Peyer's patch (tissue), 4 donors: Measurements from ENCODE around the gene ALOX5.

Source experiments
- POLR2A ChIP-seq, 2 donors: fragments of 450-650 bp; IDR thresholded peaks; one replicate each; pipeline ENCODE4 v1.5.1; 2017; ENCODE audit warnings: antibody characterized with exemption in 2 of 2, mild to moderate bottlenecking in 2 of 2, moderate library complexity in 2 of 2
- TF ChIP-seq, protein P1 (sequence below), 6 experiments: fragments of 450-650 bp in 4 of 6; fragments of 200-600 bp in 2 of 6; sonication (generic) in 1 of 6; IDR thresholded peaks; one replicate each; pipeline ENCODE4 v1.5.1; 2017 to 2019; ENCODE audit warnings: antibody characterized with exemption in 6 of 6, mild to moderate bottlenecking in 3 of 6, moderate library complexity in 1 of 6

DNA sequence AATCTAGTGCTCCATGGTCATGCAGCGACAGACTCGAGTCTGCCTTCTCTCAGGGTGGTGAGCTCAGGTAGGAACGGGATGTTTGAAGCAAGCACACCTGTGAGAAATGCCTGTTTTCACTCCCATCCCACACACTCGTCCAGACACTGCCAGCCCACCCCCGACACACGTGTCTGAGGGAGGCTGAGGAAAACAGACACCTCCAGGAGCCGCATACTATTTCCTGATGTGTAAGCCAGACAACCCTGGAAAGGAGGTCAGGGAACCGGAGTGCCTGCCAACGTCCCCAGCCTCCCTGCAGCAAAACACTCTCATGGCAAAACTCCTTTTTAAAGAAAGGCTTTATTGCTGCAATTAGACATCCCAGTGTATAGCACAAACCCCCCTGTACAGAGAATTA, 80.2 kb downstream of the ALOX5 start:
- TF ChIP-seq, protein P1, sequence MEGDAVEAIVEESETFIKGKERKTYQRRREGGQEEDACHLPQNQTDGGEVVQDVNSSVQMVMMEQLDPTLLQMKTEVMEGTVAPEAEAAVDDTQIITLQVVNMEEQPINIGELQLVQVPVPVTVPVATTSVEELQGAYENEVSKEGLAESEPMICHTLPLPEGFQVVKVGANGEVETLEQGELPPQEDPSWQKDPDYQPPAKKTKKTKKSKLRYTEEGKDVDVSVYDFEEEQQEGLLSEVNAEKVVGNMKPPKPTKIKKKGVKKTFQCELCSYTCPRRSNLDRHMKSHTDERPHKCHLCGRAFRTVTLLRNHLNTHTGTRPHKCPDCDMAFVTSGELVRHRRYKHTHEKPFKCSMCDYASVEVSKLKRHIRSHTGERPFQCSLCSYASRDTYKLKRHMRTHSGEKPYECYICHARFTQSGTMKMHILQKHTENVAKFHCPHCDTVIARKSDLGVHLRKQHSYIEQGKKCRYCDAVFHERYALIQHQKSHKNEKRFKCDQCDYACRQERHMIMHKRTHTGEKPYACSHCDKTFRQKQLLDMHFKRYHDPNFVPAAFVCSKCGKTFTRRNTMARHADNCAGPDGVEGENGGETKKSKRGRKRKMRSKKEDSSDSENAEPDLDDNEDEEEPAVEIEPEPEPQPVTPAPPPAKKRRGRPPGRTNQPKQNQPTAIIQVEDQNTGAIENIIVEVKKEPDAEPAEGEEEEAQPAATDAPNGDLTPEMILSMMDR (IDR thresholded peaks at IDR 0.05): no peak
- TF ChIP-seq POLR2A (IDR thresholded peaks at IDR 0.05): no peak
